SK-MEL-5 (cell line): Measurements from ENCODE around the gene KIF18B. TPM values are rescaled to one million over a fixed set of nuclear protein-coding genes. Genes with fewer than 3 reads are reported as not detected.

Experiments
- DNase-seq: peaks from one replicate; pipeline ENCODE4 v3.0.0-alpha.2; 2016; ENCODE audit warnings: low read depth, low spot score
- in situ Hi-C: cut with HindIII; loops from 2 replicates; pipeline ENCODE4 v1.10.0; 2016; ENCODE audit warnings: low sequenced_read_pairs, high pct_unique_total_duplicates, low pct_unique_long_range_greater_than_20kb
- total RNA-seq: library from RNA; depleted of rRNA; stranded (reverse); fragments of >200 nt; shearing (Covaris generic); gene quantifications from 2 replicates; pipeline ENCODE4 v1.2.3, GENCODE V29; 2014

The KIF18B gene
- total RNA-seq, 1 experiment from 2014 or later = 2.0 TPM

DNA sequence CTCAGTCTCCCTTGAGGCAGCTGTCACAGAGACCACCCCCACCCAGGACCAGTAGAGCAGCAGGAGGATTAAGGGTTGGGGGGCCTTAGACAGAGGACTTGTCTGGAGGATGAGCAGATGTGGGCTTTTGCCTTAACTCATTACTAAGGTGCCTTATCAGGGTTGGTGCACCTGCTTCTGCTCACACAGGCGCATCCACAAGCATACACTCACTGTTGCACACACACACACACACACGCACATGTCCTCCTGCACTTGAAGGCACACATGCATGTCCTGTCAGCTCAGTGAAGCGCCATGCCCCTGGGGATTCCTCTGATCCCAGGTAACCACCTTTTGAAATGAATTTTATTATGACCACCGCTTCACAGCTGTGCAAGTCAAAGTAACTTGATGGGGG, 33.4 kb downstream of the KIF18B start:
- DNase-seq = no peak
- in situ Hi-C loops = no loop called here

GRCh38 chr17:44913676-44914075, 33.9 kb downstream of the KIF18B start:
- DNase-seq = no peak
- in situ Hi-C loops = no loop called here

DNA sequence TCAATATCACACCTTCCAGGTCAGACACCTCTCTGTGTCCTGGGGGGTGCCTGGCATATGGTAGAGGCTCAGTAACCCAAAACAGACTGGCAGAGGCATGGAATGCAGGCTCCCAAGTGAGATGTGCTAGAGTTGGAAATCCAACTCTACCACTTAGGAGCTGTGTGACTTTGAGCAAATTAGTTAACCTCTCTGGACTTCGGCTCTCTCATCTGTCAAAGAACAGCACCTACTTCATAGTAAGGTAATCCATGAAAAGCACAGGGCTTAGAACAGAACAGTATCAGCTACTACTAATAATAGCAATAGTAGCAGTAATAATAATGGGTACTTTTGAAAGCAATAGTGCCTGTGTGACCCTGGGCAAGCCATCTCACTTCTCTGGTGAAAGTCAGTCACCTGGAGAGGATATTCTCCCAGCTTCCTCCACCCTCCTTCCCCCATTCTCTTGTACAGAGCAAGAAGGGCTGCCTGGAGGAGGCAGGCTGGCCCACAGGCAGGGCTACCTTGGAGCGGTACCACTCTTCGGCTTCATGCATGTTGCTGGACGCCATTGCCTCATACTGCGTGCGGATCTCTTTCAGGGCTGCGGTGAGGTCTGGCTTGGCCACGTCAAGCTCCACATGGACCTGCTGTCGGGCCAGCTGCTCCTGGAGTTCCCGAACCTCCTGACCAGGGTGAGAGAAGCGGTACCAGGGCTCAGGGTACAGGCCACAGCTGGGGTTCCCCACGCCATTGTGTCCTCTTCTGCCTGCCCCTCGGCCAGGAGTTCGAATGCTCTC, 34.6 kb downstream of the KIF18B start:
- no peak for DNase-seq
- in situ Hi-C loops = no loop called here

DNA sequence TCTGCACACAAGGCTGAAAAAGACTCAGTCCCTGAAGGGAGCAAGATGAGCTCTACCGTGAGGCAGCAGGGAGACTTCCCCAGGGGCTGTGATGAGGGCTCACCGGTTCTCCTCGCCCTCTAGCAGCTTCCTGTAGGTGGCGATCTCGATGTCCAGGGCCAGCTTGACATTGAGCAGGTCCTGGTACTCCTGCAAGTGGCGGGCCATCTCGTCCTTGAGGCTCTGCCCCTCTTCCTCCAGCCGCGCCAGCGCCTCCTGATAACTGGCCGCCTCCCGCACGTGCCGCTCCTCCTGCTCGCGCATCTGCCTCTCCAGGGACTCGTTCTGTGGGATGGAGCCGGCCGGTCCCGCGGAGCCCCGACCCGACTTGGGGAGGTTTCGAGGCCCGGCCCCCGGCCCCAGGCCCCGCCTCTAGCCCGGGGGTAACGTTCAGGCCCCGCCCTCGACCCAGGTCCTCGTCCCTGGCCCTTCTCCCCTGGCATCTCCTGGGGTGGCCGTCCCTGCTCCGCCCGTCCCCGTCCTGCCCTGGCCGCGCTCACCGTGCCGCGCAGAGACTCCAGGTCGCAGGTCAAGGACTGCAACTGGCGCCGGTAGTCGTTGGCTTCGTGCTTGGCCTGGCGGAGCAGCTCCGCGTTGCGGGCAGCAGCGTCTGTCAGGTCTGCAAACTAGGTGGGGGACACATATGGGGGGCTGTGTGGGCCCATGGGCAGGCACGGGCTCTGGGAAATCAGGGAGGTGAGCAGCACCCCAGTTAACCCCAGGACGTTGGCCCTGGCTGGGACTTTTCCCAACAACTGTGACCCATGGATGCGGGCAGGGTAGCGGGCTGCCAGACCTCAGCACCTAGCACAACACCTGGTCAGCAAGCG, 36.2 kb downstream of the KIF18B start:
- peak; percentile 51 for DNase-seq
- in situ Hi-C loops = no loop called here

DNA sequence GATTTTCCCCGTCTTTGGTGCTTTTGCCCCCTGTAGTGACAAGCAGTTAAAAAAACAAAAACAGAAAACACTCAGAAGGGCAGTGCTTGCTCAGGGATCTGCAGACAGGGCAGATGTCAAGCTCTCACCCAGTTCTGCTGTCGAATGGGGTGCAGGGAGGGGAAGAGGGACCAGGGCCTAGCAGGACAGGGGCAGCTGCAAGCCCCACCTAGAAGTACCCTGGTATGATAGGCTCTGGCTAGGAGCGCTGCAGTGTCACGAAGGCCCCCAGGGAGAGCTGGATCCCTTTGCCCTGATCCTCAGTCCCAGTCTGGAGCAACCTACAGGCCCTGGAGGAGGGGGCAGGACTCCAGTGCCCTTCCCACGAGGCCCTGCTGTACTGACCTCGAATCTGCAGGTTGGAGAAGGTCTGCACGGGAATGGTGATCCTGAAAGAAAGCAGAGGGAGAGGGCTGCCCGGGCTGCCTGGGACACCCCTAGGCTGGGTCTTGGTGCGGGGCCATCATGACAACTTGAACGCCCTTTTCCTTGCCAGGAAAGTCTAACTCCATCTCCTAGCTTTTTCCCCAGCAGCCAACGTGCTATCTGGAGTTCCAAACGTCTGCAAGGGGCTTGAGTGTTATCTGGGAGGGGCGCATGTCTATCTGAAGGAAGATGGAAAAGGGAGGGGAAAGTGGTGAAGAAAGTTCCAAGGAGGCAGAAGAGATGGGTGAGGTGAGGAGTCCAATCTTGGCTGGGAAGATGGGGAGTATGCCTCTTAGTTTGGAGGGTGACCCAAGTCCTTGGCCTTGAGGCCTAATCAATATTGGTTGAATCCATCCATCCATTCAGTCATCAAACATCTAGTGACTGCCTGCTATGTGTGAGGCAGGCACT, 37.1 kb downstream of the KIF18B start:
- DNase-seq = no peak
- in situ Hi-C loops = no loop called here

DNA sequence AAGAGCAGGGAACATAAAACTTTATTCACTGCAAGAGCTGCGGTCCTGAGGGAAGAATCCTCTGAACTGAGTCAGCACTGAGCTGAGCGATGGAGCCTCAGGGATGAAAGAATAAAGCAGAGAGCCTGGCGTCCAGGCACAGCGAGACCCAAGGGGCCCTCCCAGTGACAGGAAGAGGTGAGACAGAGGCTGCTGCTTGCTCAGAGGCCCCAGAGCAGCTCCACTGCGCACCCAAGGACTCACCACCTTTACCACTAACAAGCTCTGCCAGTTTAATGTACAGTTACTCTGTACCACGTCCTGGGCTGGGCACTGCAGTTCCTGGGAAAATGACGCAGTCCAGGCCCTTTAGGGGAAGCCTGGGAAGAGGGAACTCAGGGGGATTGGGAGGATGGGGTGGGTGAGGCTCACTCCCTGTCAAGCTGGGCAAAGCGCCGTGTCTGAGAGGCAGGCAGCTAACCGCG, 37.9 kb downstream of the KIF18B start:
- no peak for DNase-seq
- in situ Hi-C loops = no loop called here

GRCh38 chr17:44908761-44909326, 38.7 kb downstream of the KIF18B start:
- in situ Hi-C loops = no loop called here

DNA sequence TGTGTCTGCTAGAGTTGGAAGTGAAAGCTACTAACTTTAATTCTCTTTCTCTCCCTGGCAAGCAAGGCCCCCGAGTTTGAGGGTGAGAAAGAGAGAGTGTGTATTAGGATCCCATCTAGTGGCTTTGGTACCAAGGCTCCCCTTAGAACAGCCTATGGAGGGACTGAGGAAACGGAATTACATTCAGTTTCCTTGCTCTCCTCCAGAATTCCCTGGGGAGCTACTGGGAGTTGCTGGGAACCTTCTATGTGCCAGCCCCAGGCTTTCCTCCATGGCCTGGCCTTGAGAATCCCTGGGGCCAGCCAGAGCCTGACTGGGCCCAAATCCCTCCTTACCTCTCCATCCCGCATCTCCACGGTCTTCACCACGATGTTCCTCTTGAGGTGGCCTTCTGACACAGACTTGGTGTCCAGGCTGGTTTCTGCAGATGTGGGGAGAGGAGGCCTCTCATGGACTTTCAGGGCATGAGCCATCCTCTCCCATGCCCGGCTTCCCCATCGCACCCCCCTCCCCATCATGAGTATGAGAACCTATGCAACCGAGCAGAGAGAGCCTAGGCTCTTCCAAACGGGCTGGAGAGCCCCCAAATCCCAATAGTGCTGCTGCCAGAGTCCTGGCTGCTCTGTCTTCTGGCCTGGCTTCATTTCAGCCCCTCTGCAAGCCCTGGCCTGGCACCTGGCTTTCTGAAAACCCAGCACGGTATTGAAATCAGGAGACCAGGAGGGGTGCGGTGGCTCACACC, 39.7 kb downstream of the KIF18B start:
- no peak for DNase-seq
- in situ Hi-C loops = no loop called here

More at GRCh38 chr17:44908761-44909326, 38.7 kb downstream of the KIF18B start:
- DNase-seq = no peak

DNA sequence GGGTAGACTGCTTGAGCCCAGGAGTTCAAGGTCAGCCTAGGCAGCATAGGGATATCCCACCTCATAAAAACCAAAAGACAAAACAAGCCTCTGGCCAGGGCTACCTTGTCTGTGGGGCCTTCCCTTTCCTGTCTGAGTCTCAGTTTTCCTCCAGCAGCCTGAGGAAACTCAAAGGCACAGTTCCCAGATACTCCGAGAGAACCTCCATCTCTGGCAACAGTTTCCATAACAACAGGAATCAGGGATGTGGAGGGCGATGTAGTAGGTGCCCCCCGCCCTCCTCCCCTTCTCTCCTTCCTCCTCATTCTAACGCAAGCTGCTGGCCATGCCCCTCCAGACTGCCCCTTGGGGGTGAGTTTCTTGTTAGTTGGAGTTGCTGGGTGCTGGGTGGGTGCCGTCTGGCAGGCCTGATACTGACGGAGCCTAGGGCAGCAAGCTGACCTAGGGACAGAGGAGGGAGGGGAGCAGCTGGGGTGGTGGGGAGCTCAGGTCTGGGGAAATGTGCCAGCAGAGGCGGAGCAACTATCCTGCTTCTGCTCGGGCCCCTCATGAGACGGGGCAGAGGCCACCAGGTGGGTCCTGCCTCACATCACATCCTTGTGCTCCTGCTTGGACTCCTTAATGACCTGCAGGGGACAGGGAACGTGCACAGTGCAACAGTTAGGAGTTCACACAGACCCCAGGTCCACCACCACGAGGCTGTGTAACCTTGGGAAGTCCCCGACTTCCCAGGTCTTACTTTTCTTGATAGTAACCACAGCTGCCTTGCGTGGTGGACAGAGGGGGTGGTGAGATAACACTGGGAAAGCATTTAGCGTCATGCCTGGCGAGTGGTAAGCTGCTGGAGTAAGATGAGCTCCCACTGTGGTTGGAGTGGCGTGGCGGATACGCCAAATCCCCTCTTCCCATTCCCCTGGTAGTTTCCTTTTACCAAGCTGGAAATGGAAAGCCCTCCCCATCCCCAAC, 40.5 kb downstream of the KIF18B start:
- in situ Hi-C loops = no loop called here
- no peak for DNase-seq

DNA sequence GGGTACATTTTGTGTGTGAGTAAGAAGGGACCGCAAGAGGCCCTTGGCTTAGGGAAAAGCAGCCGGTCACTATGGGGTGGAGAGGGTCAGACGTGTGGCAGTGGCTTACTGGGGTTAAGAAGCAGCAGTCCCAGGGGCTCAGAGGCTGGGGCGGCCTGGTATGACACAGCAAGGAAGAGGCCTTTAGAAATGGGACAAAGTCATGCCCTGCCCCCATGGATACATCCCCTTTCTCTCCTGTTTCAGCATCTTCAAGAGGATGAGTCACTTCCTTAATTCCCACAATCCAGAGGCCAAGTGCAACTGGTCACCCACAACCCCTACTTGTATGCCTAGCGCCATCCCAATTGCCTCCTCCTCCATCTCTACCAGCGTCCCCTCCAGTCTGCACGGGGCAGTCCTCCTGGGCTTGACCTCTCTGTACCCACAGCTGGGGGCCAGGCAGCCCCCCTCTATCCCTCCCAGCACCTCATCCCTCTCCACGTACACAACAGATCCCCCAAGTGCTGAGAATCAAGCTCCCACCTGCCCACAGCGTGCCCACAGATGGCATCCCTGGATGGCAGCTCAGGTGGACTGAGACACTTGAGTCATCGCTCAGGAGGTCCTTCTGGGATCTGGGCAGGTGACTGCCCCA, 41.4 kb downstream of the KIF18B start:
- peak; percentile 34 for DNase-seq
- in situ Hi-C loops = no loop called here

DNA sequence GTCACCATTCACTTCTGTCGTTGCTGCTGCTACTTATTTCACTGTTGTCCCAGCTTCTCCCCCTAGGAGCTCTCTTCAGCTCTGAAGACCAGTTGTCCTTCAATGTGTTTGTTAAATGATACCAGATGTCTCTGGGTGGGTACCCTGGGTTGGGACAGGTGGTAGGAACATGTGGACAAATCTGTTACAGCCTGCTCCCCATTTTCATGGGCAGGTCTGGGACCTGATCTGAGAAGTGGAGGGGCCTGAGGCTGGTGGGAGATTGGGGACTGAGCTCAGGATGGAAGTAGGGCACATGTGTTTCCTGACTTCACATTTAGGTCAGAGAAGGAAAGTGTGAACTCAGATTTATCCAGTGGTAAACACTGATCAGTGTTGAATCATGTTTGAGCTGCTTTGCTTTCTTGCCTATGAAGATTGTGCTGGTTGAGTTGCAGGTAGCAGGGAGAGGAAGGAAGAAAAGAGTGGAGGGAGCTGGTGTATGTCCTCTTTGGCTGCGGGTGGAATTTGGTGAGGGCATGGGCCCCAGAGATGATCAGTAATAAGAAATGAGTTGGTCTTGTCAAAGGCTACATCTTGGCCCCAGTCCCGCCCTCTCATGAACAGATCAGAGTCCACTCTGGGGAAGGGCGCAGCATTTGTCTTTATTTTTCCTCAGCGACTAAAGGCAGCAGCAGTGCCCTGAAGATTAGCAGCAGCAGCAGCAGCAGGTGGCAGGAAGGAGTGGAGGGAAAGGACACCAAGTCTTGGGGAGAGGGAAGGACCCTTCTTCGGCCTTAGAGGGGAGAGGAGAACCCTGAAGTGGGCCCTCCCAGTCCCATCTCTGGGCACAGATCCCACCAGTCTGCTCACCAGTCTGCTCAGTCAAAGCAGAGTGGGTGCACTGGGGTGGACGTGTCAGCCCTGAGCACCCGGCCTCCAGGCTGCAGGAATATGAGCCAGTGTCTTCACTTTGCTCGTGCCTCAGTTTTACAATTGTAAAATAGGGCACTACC, 42.3 kb downstream of the KIF18B start:
- DNase-seq = no peak
- in situ Hi-C loops = no loop called here

DNA sequence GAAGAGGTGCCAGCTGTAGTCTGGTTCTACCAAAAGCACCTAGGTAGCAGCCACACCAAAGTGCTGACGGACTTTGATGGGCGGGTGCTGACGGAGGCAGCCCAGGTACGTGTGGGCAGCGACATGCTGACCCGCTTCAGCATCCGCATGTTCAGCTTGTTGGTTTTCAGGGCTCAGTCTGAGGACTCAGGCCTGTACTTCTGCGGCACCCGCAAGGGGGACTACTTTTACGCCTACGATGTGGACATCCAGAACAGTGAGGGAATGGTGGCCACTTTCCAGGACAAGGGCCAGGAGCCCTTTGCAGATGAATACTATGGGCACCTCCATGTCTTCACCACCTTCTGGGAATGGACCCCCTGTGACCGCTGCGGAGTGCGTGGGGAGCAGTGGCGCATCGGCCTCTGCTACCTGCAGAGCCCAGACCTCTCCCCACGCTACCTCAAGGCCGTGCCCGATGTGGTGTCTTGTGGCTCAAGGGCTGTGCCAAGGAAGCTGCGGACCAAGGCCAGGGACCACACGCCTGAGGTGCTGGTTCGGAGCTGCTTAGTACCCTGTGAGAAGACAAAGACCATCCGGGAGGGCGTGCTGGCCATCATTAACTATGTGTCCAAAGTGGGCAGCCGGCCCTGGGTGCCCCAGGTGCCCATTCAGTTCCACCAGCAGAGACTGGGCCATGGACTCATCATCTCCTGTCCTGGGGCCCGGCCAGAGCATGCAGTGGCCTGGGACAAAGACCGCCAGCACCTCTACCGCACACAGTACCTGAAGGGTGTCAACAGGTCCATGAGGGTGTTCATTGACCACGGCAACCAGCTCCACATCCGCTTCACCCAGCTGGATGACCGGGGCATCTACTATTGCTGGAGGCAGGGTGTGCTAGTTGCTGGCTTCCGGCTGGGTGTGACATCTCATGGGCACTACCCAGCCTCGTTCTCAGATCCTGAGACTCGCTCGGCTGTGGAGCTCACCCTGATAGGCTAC, 43.3 kb downstream of the KIF18B start:
- DNase-seq = no peak
- in situ Hi-C loops = no loop called here

GRCh38 chr17:44903012-44903685, 44.4 kb downstream of the KIF18B start:
- no peak for DNase-seq
- in situ Hi-C loops = no loop called here
